IPS-NIHi7 (cell line): ENCODE data around the gene TRPM6.

Source experiments
- DNase-seq: peaks from one replicate; pipeline ENCODE4 v3.0.0; 2012; ENCODE audit warnings: mixed read lengths; ENCODE audit errors: extremely low spot score

Gene TRPM6

DNA sequence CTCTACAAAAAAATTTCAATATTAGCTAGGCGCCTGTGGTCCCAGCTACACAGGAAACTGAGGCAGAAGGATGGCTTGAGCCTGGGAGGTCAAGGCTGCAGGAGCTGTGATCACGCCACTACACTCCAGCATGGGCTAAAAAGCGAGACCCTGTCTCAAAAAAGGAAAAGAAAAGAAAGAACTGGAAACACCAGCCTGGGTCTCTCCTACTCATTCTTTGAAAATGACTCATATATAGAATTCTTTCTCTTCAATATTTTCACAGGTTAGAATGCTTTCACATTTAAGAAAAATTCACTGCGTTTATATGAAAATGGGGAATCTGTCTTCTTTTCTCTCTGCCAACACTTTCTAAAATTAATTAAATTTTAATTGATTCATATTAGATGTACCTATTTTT lies 115.6 kb downstream of the TRPM6 start:
- DNase-seq = no peak

GRCh38 chr9:74771672-74772071 lies 116.0 kb downstream of the TRPM6 start:
- DNase-seq = no peak

GRCh38 chr9:74771262-74771585 lies 116.5 kb downstream of the TRPM6 start:
- no peak for DNase-seq

GRCh38 chr9:74770508-74771261 lies 117.0 kb downstream of the TRPM6 start:
- DNase-seq = peak; percentile 85

DNA sequence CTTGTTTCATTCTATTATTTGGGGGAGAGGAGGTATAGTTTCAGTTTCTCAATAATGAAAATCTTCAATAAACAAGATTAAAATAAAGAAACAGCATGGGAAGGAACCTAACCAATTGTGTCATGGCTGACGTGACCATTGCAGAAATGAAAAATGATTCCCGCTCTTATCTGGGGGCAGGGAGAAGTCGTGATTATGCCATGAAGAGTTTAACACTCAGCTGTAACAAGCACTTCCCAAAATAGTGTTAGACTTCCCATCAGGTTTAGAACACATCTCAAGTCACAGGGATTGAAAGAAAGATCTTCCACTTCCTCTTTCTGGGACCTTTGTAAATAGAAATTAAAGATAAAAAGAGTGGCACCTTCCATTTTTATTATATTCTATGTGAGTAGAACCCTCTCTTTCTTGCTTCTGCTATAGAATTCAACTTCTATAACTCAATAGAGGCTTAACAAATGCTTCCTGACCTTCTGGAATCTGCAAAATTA lies 122.2 kb downstream of the TRPM6 start:
- no peak for DNase-seq

DNA sequence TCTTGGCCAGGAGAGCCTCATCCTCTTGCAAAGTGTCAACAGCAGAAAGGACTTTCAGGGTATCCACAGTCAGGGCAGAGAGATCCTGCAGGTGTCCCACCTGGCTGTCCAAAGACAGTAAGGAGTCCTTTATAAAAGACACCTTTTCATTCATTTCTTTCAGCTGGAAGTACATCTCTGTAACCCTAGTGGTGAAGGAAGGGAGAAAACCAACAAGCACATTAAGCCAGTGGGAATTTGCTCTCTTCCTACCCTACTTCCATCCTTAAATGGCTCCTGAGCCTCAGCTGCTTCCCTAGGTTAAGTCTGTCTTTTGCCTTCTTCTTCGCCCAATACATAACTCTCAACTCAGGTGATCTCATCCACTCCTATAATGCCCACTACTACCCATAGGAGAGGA lies 124.8 kb downstream of the TRPM6 start:
- no peak for DNase-seq

DNA sequence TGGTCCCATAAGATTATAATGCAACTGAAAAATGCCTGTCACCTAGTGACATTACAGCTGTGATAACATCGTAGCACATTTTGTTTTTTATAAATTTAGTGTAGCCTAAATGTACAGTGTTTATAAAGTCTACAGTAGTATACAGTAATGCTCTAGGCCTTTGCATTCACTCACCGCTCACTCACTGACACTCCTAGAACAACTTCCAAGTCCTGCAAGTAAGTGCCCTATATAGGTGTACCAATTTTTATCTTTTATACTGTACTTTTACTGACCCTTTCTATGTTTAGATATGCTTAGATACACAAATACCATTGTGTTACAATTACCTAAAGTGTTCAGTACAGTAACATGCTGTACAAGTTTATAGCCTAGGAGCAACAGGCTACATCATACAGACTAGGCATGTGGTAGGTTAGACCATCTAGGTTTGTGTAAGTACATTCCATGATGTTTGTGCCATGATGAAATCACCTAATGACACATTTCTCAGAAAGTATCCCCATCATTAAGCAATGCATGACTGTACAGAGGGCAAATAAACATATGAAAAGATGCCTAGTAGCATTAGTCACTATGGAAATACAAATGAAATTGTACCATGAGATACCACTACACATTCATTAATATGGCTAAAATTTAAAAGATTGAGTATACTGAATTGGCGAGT lies 127.6 kb downstream of the TRPM6 start:
- DNase-seq = no peak

DNA sequence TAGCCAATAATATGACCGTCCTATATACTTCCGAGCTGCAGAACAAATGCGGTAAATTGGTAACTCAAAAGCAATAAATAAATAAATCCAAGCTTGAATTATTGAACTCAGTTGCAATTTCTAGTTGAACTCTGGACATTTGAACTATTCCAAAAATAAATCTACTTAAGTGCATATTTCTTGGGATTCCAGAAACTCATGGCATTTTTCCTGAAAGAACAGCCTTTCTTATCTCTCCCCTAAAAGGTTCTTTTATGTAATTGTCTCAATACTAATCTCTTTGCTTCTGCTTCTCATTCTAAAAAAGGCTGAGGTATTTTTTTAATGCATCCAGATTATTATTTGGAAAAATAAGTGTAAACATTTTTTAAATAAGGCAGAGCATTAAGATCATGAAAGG lies 131.7 kb downstream of the TRPM6 start:
- DNase-seq = no peak

- DNase-seq = no peak
These were observed 132.4 kb downstream of the TRPM6 start for GRCh38 chr9:74755355-74755754.

DNA sequence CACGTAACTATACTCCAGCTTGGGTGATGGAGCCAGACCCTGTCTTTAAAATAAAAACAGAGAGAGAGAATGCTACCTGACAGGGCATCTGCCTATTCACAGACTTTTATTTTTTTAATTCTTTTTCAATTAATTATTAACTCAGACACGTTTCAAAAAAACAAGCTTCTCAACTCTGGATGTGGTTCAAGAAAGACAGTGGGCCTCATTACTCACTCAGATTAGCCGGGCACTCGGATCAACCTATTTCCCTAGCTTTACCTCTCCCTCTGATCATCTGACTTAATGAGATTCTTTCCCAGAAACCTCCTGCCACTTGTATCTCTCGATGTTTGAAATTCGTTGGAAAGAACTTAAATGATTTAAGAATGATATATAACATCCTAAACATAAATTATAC lies 134.1 kb downstream of the TRPM6 start:
- DNase-seq = no peak

- no peak for DNase-seq
These were observed 138.8 kb downstream of the TRPM6 start for GRCh38 chr9:74748966-74749365.

GRCh38 chr9:74742792-74743730 lies 144.7 kb downstream of the TRPM6 start:
- DNase-seq = peak; percentile 41

GRCh38 chr9:74742191-74742790 lies 145.4 kb downstream of the TRPM6 start:
- no peak for DNase-seq

DNA sequence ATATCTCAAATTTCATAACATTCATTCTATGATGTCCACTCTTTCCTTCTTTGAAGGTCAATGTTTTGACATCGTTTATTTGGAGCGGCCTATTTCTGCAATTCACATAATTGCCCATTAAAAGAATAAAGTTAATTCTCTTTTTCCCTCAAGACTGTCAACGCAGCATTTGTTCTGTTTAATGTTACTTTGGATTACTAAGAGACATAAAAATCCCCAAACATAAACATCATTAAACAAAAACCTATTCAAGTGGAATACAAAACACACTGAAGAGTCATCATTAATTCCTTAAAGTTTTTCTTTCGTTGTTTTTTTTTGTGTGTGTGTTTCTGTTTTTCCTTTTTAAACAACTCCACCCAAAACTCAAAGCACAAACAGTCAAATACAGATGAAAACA lies 151.1 kb downstream of the TRPM6 start:
- no peak for DNase-seq

GRCh38 chr9:74735761-74736160 lies 152.0 kb downstream of the TRPM6 start:
- no peak for DNase-seq

DNA sequence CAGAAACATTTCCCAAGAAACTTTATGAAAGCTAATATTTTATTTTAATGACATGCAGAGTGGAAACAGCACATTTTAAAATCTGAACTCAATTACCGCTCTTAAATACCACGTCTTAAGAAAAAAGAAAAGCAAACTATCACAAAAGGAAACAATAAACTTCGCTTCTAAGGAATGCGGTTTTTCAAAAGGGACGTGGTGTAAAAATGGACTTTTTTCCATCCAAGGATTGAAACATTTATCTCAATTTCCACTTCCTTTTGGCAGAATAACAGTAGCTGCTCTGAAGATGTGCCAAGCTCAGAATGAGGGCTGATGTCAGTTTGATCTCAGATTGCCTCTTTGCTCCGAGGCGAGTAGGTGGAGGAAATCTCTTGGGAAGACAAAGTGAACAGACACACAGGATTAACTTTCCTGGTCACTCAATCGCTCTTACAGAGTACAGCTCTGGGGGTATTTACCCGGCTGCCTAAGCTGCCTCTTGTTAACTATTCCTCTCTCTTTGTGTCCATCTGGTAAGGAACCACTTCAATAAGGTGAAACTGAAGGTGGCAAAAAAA lies 158.5 kb downstream of the TRPM6 start:
- DNase-seq = no peak

DNA sequence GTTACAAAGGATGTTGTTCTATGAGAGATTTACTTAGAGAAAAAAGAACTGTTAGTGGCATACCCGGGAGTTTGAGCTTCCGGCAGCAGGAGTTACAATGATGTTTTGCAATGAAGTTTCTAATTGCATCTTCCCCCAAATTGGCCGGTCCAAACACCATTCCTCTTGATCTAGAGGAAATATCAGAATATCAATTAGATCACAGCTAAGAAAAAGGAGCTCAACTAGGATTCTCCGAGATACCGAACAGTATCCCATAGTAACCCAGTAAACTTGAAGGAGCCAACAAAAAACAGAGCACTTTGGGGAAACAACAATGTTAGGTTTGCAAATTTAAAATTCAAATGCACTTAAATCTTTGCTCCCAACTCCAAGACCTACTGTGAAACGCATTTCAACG lies 159.5 kb downstream of the TRPM6 start:
- DNase-seq = no peak

DNA sequence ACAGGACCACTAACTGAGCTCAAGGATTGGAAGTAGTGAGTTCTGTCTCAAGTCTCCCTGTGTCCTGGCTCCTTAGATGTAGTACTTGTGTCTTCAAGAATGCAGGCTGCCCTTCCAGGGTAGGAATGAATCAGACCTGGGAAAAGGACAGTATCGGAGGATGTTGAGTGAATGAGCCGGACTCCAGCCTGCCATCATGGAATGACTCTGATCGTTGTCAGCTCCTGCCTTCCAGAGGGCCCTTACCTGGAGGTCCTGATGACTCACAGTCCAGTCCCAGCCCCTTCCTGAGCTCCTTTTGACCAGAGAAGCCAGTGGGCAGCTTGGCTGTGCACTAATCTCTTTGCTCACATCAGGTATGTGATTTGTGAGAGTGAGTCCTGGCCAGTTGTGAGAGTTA lies 161.1 kb downstream of the TRPM6 start:
- no peak for DNase-seq

GRCh38 chr9:74724317-74724716 lies 163.4 kb downstream of the TRPM6 start:
- no peak for DNase-seq

DNA sequence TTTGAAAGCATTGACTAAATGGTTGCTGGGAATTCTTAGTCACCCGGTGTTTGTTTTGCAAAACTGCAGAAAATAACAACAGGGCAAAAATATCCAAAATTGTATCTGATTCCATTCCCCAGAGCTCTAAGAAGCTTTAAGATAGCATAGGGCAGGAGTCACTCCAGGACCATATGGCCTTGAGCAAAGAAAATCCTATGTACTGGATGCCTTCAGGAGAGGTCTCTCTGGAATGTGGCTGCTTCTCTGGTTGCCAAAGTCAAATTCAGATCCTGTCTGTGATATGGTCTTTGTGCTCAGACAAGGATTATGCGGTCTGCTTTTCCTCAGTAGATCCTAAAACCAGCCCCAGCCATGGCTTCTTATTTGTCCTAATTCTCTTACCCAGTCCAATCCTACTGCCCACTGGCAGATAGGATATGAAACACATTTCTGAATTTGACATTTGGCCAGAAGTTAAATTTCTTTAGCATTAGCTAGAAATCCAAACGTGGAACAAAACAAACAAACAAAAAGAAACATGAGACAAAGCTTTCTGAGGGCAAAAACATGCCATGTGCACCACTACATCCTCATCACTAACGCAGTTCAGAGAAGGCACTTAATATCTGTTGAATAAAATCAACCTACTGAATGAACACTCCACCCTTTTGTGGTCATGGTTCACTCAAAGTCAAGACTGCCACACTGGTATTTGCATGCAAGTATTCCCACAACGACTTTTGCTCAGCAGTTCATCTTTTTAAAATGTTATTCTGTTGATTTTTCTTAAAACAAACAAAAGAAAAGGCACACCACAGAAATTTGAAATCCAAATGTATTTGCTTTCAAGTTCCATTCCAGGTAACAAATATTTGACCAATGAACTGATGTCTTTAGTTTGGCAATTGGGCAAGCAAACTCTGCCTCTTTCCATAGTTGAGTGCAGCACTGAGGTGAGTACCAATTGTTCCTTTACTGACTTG lies 165.7 kb downstream of the TRPM6 start:
- DNase-seq = no peak

GRCh38 chr9:74719306-74719705 lies 168.4 kb downstream of the TRPM6 start:
- DNase-seq = no peak
